Upper lobe of left lung (tissue), 4 donors: ENCODE measurements around the gene TAF4.

ENCODE experiments used
- CTCF ChIP-seq, 6 experiments: fragments of 450-650 bp in 4 of 6; fragments of 200-600 bp in 2 of 6; sonication (generic) in 2 of 6; IDR thresholded peaks; one replicate each; pipeline ENCODE4 v1.5.1; 2016 to 2019; ENCODE audit warnings: antibody characterized with exemption in 6 of 6
- EP300 ChIP-seq, 4 donors: sonication (generic); formaldehyde crosslinking; IDR thresholded peaks; one replicate each; pipeline ENCODE4 v1.5.1; 2017; ENCODE audit warnings: antibody characterized with exemption in 4 of 4, control low read depth in 2 of 4
- POLR2A ChIP-seq, 4 donors: fragments of 450-650 bp; IDR thresholded peaks; one replicate each; pipeline ENCODE4 v1.5.1; 2016 to 2017; ENCODE audit warnings: antibody characterized with exemption in 4 of 4, mild to moderate bottlenecking in 2 of 4

GRCh38 chr20:61931476-61932198 lies 134.0 kb downstream of the TAF4 start:
- no peak for TF ChIP-seq CTCF (IDR thresholded peaks at IDR 0.05)
- TF ChIP-seq POLR2A (IDR thresholded peaks at IDR 0.05): no peak
- TF ChIP-seq EP300 (IDR thresholded peaks at IDR 0.05): no peak
